ENCODE results near the gene MMP28. TPM values are rescaled to one million over a fixed set of nuclear protein-coding genes. Genes with fewer than 3 reads are reported as not detected.

MMP28 gene
- total and polyA plus RNA-seq, 10 of the 15 experiments (the other 5 are each of a cell fraction or from before 2014, with no cell fraction given), result not detected

DNA sequence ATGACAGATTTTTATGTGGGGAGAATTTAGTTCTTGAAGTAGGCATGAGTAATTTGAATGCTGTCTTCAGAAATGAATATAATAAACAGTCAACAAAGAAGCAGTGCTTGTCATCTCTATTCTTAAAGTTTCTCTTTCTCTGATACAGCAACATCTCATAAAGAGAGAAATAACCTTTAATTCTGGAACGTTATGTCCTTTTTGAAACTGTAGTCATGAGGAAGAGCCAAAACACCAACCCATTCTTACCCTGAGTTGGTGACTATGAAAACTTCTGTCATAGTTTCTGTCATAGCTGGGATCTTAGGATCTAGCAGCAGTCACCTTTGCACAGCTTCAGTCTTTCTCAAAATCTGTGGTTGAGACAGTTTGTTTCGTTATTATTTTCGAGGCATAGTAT lies 79.3 kb downstream of the MMP28 start:
- RAD21 ChIA-PET (ENCODE audit: unreplicated experiment), result no interaction called here
- in situ Hi-C loops (cut with MboI), result no loop called here
- ATAC-seq (no peak), DNase-seq (ENCODE audit: low read depth, low spot score) (no peak), FAIRE-seq (no peak)
- H3K27me3 ChIP-seq (replicated peaks in 1 of 2; ENCODE audit: control insufficient read depth in 2 of 2, insufficient read depth in 2 of 2, low read length in 1 of 2), result no peaks in the 10 kb centered on the region
- BruUV-seq (replicated peaks), result no TSS peak
- CTCF ChIA-PET, result interaction anchor here (1.0 kb wide), 1 partner anchor 103 kb away, joined by 3 read pairs; no protein-coding TSS in a partner anchor
- no peak overlapping the region for H3K27ac ChIP-seq (ENCODE audit: control insufficient read depth, insufficient read depth)
- no peaks in the 10 kb centered on the region for H3K9me3 ChIP-seq (replicated peaks; ENCODE audit: control insufficient read depth, insufficient read depth, low read length)
- no peaks in the 10 kb centered on the region for H3K4me1 ChIP-seq (ENCODE audit: control insufficient read depth, insufficient read depth, low read length)
- H3K4me2 ChIP-seq (ENCODE audit: control insufficient read depth, insufficient read depth), result no peak overlapping the region
- POLR2A ChIA-PET, result no interaction called here
- H3K9ac ChIP-seq (ENCODE audit: control insufficient read depth, insufficient read depth, low read length), result no peak overlapping the region
- intact Hi-C loops (cut with micrococcal nuclease; ENCODE audit: unreplicated experiment), result no loop called here
- H4K20me1 ChIP-seq (ENCODE audit: control insufficient read depth, insufficient read depth), result no peaks in the 10 kb centered on the region
- no peak overlapping the region for H2AFZ ChIP-seq (ENCODE audit: control insufficient read depth, low read depth, low read length)
- 0% methylated on average over 3 of the region's 3 CpGs for WGBS (ENCODE audit: insufficient coverage, insufficient replicate concordance, low lambda C conversion rate, missing lambda C conversion rate)
- no peak for TF ChIP-seq GABPA (IDR thresholded peaks at IDR 0.05; ENCODE audit: low read depth)
- no peak for TF ChIP-seq MTA3 (IDR thresholded peaks at IDR 0.05; ENCODE audit: borderline replicate concordance, low read length)
- TF ChIP-seq, protein P1, sequence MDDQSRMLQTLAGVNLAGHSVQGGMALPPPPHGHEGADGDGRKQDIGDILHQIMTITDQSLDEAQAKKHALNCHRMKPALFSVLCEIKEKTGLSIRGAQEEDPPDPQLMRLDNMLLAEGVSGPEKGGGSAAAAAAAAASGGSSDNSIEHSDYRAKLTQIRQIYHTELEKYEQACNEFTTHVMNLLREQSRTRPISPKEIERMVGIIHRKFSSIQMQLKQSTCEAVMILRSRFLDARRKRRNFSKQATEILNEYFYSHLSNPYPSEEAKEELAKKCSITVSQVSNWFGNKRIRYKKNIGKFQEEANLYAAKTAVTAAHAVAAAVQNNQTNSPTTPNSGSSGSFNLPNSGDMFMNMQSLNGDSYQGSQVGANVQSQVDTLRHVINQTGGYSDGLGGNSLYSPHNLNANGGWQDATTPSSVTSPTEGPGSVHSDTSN (IDR thresholded peaks at IDR 0.05; ENCODE audit: insufficient replicate concordance, low read depth, low read length), result no peak
- TF ChIP-seq STAT1 (conservative IDR thresholded peaks at IDR 0.05), result no peak
- peaks cover 3 to 34% of the 10 kb centered on the region in 2 experiments for H3K36me3 ChIP-seq (ENCODE audit: control insufficient read depth in 2 of 2, insufficient read depth in 2 of 2, low read length in 1 of 2)
- no peak overlapping the region for H3K4me3 ChIP-seq
- no peaks in the 10 kb centered on the region for H3K79me2 ChIP-seq (ENCODE audit: control insufficient read depth, insufficient read depth, low read length)
- SMC1A ChIA-PET (ENCODE audit: uncharacterized antibody, unreplicated experiment), result interaction anchor here (1.0 kb wide), 1 partner anchor 102 kb away, joined by 3 read pairs; no protein-coding TSS in a partner anchor

Other genes with a start within 250 kb of the MMP28 start
Only the 7 nearest of the 15 such genes appear.
- not detected in 2 replicates for gene RASL10B, start 64.0 kb downstream of the MMP28 start, total RNA-seq (2014; rRNA removed)
- gene RASL10B, start 64.0 kb downstream of the MMP28 start, total RNA-seq (2014; rRNA removed; fragmentation: Illumina TruSeq; extraction: Trizol), result not detected in 2 replicates
- 0.05 TPM in 1 of 2 replicates, not detected in the other for gene RASL10B, start 64.0 kb downstream of the MMP28 start, total RNA-seq (2021)
- gene RASL10B, start 64.0 kb downstream of the MMP28 start, polyA plus RNA-seq (2011; rRNA removed), result not detected in 2 replicates
- gene RASL10B, start 64.0 kb downstream of the MMP28 start, polyA plus RNA-seq (2014; fragmentation: Illumina TruSeq; extraction: Trizol), result not detected in 2 replicates
- gene RASL10B, start 64.0 kb downstream of the MMP28 start, polyA plus RNA-seq (2014; fragmentation: Nextera tagmentation; extraction: Ambion mirVana), result not detected
- not detected in 2 replicates for gene RASL10B, start 64.0 kb downstream of the MMP28 start, polyA plus RNA-seq (2014; rRNA removed)
- gene RASL10B, start 64.0 kb downstream of the MMP28 start, polyA plus RNA-seq (2016; fragmentation: Nextera tagmentation; extraction: Ambion mirVana), result not detected
- not detected in 2 replicates for gene GAS2L2, start 42.4 kb downstream of the MMP28 start, total RNA-seq (2014; rRNA removed)
- gene GAS2L2, start 42.4 kb downstream of the MMP28 start, total RNA-seq (2014; rRNA removed; fragmentation: Illumina TruSeq; extraction: Trizol), result not detected in 2 replicates
- not detected in 2 replicates for gene GAS2L2, start 42.4 kb downstream of the MMP28 start, total RNA-seq (2021)
- not detected in 2 replicates for gene GAS2L2, start 42.4 kb downstream of the MMP28 start, polyA plus RNA-seq (2011; rRNA removed)
- 0.01 TPM in 1 of 2 replicates, not detected in the other for gene GAS2L2, start 42.4 kb downstream of the MMP28 start, polyA plus RNA-seq (2014; fragmentation: Illumina TruSeq; extraction: Trizol)
- not detected for gene GAS2L2, start 42.4 kb downstream of the MMP28 start, polyA plus RNA-seq (2014; fragmentation: Nextera tagmentation; extraction: Ambion mirVana)
- gene GAS2L2, start 42.4 kb downstream of the MMP28 start, polyA plus RNA-seq (2014; rRNA removed), result not detected in 2 replicates
- not detected for gene GAS2L2, start 42.4 kb downstream of the MMP28 start, polyA plus RNA-seq (2016; fragmentation: Nextera tagmentation; extraction: Ambion mirVana)
- not detected in 2 replicates for gene C17orf50, start 34.8 kb downstream of the MMP28 start, total RNA-seq (2014; rRNA removed)
- not detected in 2 replicates for gene C17orf50, start 34.8 kb downstream of the MMP28 start, total RNA-seq (2014; rRNA removed; fragmentation: Illumina TruSeq; extraction: Trizol)
- not detected in 2 replicates for gene C17orf50, start 34.8 kb downstream of the MMP28 start, total RNA-seq (2021)
- not detected in 2 replicates for gene C17orf50, start 34.8 kb downstream of the MMP28 start, polyA plus RNA-seq (2011; rRNA removed)
- not detected in 2 replicates for gene C17orf50, start 34.8 kb downstream of the MMP28 start, polyA plus RNA-seq (2014; fragmentation: Illumina TruSeq; extraction: Trizol)
- gene C17orf50, start 34.8 kb downstream of the MMP28 start, polyA plus RNA-seq (2014; fragmentation: Nextera tagmentation; extraction: Ambion mirVana), result not detected
- not detected in 2 replicates for gene C17orf50, start 34.8 kb downstream of the MMP28 start, polyA plus RNA-seq (2014; rRNA removed)
- under 1 TPM in 1 of 2 experiments, not detected in 1; 0.16 TPM for gene C17orf50, start 34.8 kb downstream of the MMP28 start, polyA plus RNA-seq (2016; fragmentation: Nextera tagmentation; extraction: Ambion mirVana)
- 41.9 and 46.2 TPM in 2 replicates for gene TAF15, start 13.8 kb upstream of the MMP28 start, total RNA-seq (2014; rRNA removed)
- 38.9 and 49.9 TPM in 2 replicates for gene TAF15, start 13.8 kb upstream of the MMP28 start, total RNA-seq (2014; rRNA removed; fragmentation: Illumina TruSeq; extraction: Trizol)
- gene TAF15, start 13.8 kb upstream of the MMP28 start, total RNA-seq (2021), result 202 and 205 TPM in 2 replicates
- 49.4 and 75.4 TPM in 2 replicates for gene TAF15, start 13.8 kb upstream of the MMP28 start, polyA plus RNA-seq (2011; rRNA removed)
- 259 and 331 TPM in 2 replicates for gene TAF15, start 13.8 kb upstream of the MMP28 start, polyA plus RNA-seq (2014; fragmentation: Illumina TruSeq; extraction: Trizol)
- gene TAF15, start 13.8 kb upstream of the MMP28 start, polyA plus RNA-seq (2014; fragmentation: Nextera tagmentation; extraction: Ambion mirVana), result 10 to 100 TPM in 1 of 2 experiments, 1 to 10 TPM in 1; 9.5 to 17.1 TPM
- 131 and 137 TPM in 2 replicates for gene TAF15, start 13.8 kb upstream of the MMP28 start, polyA plus RNA-seq (2014; rRNA removed)
- gene TAF15, start 13.8 kb upstream of the MMP28 start, polyA plus RNA-seq (2016; fragmentation: Nextera tagmentation; extraction: Ambion mirVana), result 10 to 100 TPM; 24.2 to 25.5 TPM
- gene HEATR9, start 73.2 kb upstream of the MMP28 start, total RNA-seq (2014; rRNA removed), result 0.11 TPM in 1 of 2 replicates, not detected in the other
- 0.04 TPM in 1 of 2 replicates, not detected in the other for gene HEATR9, start 73.2 kb upstream of the MMP28 start, total RNA-seq (2014; rRNA removed; fragmentation: Illumina TruSeq; extraction: Trizol)
- gene HEATR9, start 73.2 kb upstream of the MMP28 start, total RNA-seq (2021), result 0.21 and 0.53 TPM in 2 replicates
- gene HEATR9, start 73.2 kb upstream of the MMP28 start, polyA plus RNA-seq (2011; rRNA removed), result 0.43 and 0.50 TPM in 2 replicates
- gene HEATR9, start 73.2 kb upstream of the MMP28 start, polyA plus RNA-seq (2014; fragmentation: Illumina TruSeq; extraction: Trizol), result 0.08 and 0.12 TPM in 2 replicates
- under 1 TPM; 0.11 to 0.14 TPM for gene HEATR9, start 73.2 kb upstream of the MMP28 start, polyA plus RNA-seq (2014; fragmentation: Nextera tagmentation; extraction: Ambion mirVana)
- 0.17 and 0.36 TPM in 2 replicates for gene HEATR9, start 73.2 kb upstream of the MMP28 start, polyA plus RNA-seq (2014; rRNA removed)
- not detected for gene HEATR9, start 73.2 kb upstream of the MMP28 start, polyA plus RNA-seq (2016; fragmentation: Nextera tagmentation; extraction: Ambion mirVana)
- gene CCL5, start 84.7 kb upstream of the MMP28 start, total RNA-seq (2014; rRNA removed), result 82.0 and 96.3 TPM in 2 replicates
- 75.4 and 79.6 TPM in 2 replicates for gene CCL5, start 84.7 kb upstream of the MMP28 start, total RNA-seq (2014; rRNA removed; fragmentation: Illumina TruSeq; extraction: Trizol)
- gene CCL5, start 84.7 kb upstream of the MMP28 start, total RNA-seq (2021), result 60.2 and 71.7 TPM in 2 replicates
- gene CCL5, start 84.7 kb upstream of the MMP28 start, polyA plus RNA-seq (2011; rRNA removed), result 166 and 175 TPM in 2 replicates
- gene CCL5, start 84.7 kb upstream of the MMP28 start, polyA plus RNA-seq (2014; fragmentation: Illumina TruSeq; extraction: Trizol), result 95.6 and 112 TPM in 2 replicates
- gene CCL5, start 84.7 kb upstream of the MMP28 start, polyA plus RNA-seq (2014; fragmentation: Nextera tagmentation; extraction: Ambion mirVana), result 100 to 1,000 TPM; 139 to 186 TPM
- gene CCL5, start 84.7 kb upstream of the MMP28 start, polyA plus RNA-seq (2014; rRNA removed), result 84.0 and 99.6 TPM in 2 replicates
- gene CCL5, start 84.7 kb upstream of the MMP28 start, polyA plus RNA-seq (2016; fragmentation: Nextera tagmentation; extraction: Ambion mirVana), result 10 to 100 TPM; 45.7 to 56.1 TPM
- gene RDM1, start 135.1 kb upstream of the MMP28 start, total RNA-seq (2014; rRNA removed), result 5.7 and 8.8 TPM in 2 replicates
- gene RDM1, start 135.1 kb upstream of the MMP28 start, total RNA-seq (2014; rRNA removed; fragmentation: Illumina TruSeq; extraction: Trizol), result 5.9 and 8.1 TPM in 2 replicates
- gene RDM1, start 135.1 kb upstream of the MMP28 start, total RNA-seq (2021), result 9.7 and 12.1 TPM in 2 replicates
- 18.4 and 21.8 TPM in 2 replicates for gene RDM1, start 135.1 kb upstream of the MMP28 start, polyA plus RNA-seq (2011; rRNA removed)
- 9.6 and 11.1 TPM in 2 replicates for gene RDM1, start 135.1 kb upstream of the MMP28 start, polyA plus RNA-seq (2014; fragmentation: Illumina TruSeq; extraction: Trizol)
- 10 to 100 TPM; 12.0 to 15.9 TPM for gene RDM1, start 135.1 kb upstream of the MMP28 start, polyA plus RNA-seq (2014; fragmentation: Nextera tagmentation; extraction: Ambion mirVana)
- 6.2 and 8.2 TPM in 2 replicates for gene RDM1, start 135.1 kb upstream of the MMP28 start, polyA plus RNA-seq (2014; rRNA removed)
- gene RDM1, start 135.1 kb upstream of the MMP28 start, polyA plus RNA-seq (2016; fragmentation: Nextera tagmentation; extraction: Ambion mirVana), result 10 to 100 TPM; 11.7 to 16.0 TPM